ENCODE results near the gene DCAF11.

DNA sequence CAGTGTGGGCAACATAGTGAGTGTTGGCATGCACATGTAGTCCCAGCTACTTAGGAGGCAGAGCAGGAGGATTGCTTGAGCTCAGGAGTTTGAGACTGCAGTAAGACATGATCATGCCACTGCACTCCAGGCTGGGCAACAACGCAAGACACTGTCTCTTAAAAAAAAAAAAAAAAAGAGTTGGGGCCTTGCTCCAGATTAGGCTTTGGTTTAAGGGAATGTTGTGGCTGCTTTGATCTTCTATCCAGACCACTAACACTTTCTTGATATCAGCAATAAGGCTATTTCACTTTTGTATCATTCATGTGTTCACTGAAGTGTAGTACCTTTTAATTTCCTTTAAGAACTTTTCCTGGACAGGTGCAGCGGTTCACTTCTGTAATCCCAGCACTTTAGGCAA lies 13.1 kb downstream of the DCAF11 start:
- no peak for TF ChIP-seq POLR2A (IDR thresholded peaks at IDR 0.05)
- TF ChIP-seq, protein P1, sequence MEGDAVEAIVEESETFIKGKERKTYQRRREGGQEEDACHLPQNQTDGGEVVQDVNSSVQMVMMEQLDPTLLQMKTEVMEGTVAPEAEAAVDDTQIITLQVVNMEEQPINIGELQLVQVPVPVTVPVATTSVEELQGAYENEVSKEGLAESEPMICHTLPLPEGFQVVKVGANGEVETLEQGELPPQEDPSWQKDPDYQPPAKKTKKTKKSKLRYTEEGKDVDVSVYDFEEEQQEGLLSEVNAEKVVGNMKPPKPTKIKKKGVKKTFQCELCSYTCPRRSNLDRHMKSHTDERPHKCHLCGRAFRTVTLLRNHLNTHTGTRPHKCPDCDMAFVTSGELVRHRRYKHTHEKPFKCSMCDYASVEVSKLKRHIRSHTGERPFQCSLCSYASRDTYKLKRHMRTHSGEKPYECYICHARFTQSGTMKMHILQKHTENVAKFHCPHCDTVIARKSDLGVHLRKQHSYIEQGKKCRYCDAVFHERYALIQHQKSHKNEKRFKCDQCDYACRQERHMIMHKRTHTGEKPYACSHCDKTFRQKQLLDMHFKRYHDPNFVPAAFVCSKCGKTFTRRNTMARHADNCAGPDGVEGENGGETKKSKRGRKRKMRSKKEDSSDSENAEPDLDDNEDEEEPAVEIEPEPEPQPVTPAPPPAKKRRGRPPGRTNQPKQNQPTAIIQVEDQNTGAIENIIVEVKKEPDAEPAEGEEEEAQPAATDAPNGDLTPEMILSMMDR (IDR thresholded peaks at IDR 0.05): no peak

All from vagina (tissue), 2 donors.